Uterus (tissue), 4 donors: Measurements from ENCODE around the gene BBLN. TPM values are rescaled to one million over a fixed set of nuclear protein-coding genes. Genes with fewer than 3 reads are reported as not detected.
"Not testable (repeated sequence)": the region's sequence is repeated elsewhere in the genome, so short reads cannot be mapped to it uniquely, and the experiment has no call there.

Experiments used
- DNase-seq, 2 donors: peaks; one replicate each; pipeline ENCODE4 v3.0.0-alpha.2; 2019 to 2020
- H3K27ac ChIP-seq, 2 donors: fragments of 200-600 bp; sonication (generic); 1 replicate in 1 of 2; 2 replicates in 1 of 2; pipeline ENCODE4 v1.5.1; 2016 to 2018
- H3K27me3 ChIP-seq, 2 donors: fragments of 200-600 bp; sonication (generic); one replicate each; pipeline ENCODE4 v1.5.1; 2018 to 2019; ENCODE audit warnings: control low read depth in 1 of 2
- H3K36me3 ChIP-seq, 2 donors: fragments of 200-600 bp; sonication (generic); one replicate each; pipeline ENCODE4 v1.5.1; 2019; ENCODE audit warnings: control low read depth in 1 of 2
- H3K4me1 ChIP-seq, 2 donors: fragments of 200-600 bp; sonication (generic); one replicate each; pipeline ENCODE4 v1.5.1; 2018 to 2019; ENCODE audit warnings: control low read depth in 1 of 2
- H3K4me3 ChIP-seq, 2 donors: fragments of 200-600 bp; sonication (generic); 1 replicate in 1 of 2; 2 replicates in 1 of 2; pipeline ENCODE4 v1.5.1; 2018 to 2019; ENCODE audit warnings: mild to moderate bottlenecking in 1 of 2
- H3K9me3 ChIP-seq, 2 donors: fragments of 200-600 bp; sonication (generic); one replicate each; pipeline ENCODE4 v1.5.1; 2019; ENCODE audit warnings: control low read depth in 1 of 2
- CTCF ChIP-seq, 4 experiments: fragments of 200-600 bp in 2 of 4; fragments of 450-650 bp in 2 of 4; sonication (generic) in 2 of 4; IDR thresholded peaks; one replicate each; pipeline ENCODE4 v1.5.1; 2016 to 2019; ENCODE audit warnings: antibody characterized with exemption in 4 of 4, mild to moderate bottlenecking in 2 of 4, moderate library complexity in 1 of 4
- POLR2A ChIP-seq, 2 donors: fragments of 450-650 bp; IDR thresholded peaks; one replicate each; pipeline ENCODE4 v1.6.1; 2016; ENCODE audit warnings: antibody characterized with exemption in 2 of 2, mild to moderate bottlenecking in 1 of 2, moderate library complexity in 1 of 2
- intact Hi-C: fragments of 100-400 bp; cut with DNase I; formaldehyde crosslinking; loops from one replicate; pipeline ENCODE4 v1.15.1; 2023; ENCODE audit warnings: low total_unique reads
- total RNA-seq, 4 donors: library from RNA; depleted of rRNA in 3 of 4; stranded (reverse); fragments of >200 nt in 3 of 4; gene quantifications; one replicate each; pipeline versions ENCODE4 v1.1.0 to v1.2.4, GENCODE V29; 2014 to 2023
- donor health status: DM: yes; HTN: yes; CAD: no.

The BBLN gene
- total RNA-seq, 4 donors from 2014 or later = 31.3 to 198 (median 96.0) TPM

GRCh38 chr9:128180447-128180846, 20.4 kb downstream of the BBLN start:
- no peaks in the 10 kb centered on the region for H3K9me3 ChIP-seq
- no peak for DNase-seq
- H3K36me3 ChIP-seq = no peaks in the 10 kb centered on the region
- TF ChIP-seq POLR2A (IDR thresholded peaks at IDR 0.05) = no peak
- TF ChIP-seq CTCF (IDR thresholded peaks at IDR 0.05) = no peak
- intact Hi-C loops = no loop called here
- no peaks in the 10 kb centered on the region for H3K4me1 ChIP-seq
- no peak overlapping the region for H3K4me3 ChIP-seq
- H3K27ac ChIP-seq = no peak overlapping the region
- H3K27me3 ChIP-seq = no peaks in the 10 kb centered on the region

- H3K36me3 ChIP-seq, H3K4me1 ChIP-seq, H3K9me3 ChIP-seq, H3K4me3 ChIP-seq, H3K27me3 ChIP-seq, intact Hi-C loops: not testable (repeated sequence)
- TF ChIP-seq CTCF (IDR thresholded peaks at IDR 0.05) = peak; percentile 22 to 70 (median 48)
- peak; percentile 52 to 66 for DNase-seq
- H3K27ac ChIP-seq = peak overlapping the region in 1 of 2 donors; percentile 46
Observed at GRCh38 chr9:128181480-128181879, 21.4 kb downstream of the BBLN start.

GRCh38 chr9:128182893-128183588, 23.0 kb downstream of the BBLN start:
- TF ChIP-seq CTCF (IDR thresholded peaks at IDR 0.05) = no peak
- no peak for TF ChIP-seq POLR2A (IDR thresholded peaks at IDR 0.05)
- intact Hi-C loops = no loop called here
- Histone ChIP-seq H3K4me3 (no peak overlapping the region), H3K36me3 (no peaks in the 10 kb centered on the region), H3K4me1 (no peaks in the 10 kb centered on the region), H3K27ac (no peak overlapping the region), H3K9me3 (no peaks in the 10 kb centered on the region), H3K27me3 (no peaks in the 10 kb centered on the region)
- no peak for DNase-seq

- intact Hi-C loops = no loop called here
- no peak for DNase-seq
- TF ChIP-seq CTCF (IDR thresholded peaks at IDR 0.05) (no peak), POLR2A (IDR thresholded peaks at IDR 0.05) (no peak)
- H3K4me1 ChIP-seq = peaks cover 0 to 6% of the 10 kb centered on the region in 2 donors
- H3K4me3 ChIP-seq = no peak overlapping the region
- no peaks in the 10 kb centered on the region for H3K27me3 ChIP-seq
- no peaks in the 10 kb centered on the region for H3K9me3 ChIP-seq
- H3K27ac ChIP-seq = no peak overlapping the region
- H3K36me3 ChIP-seq = no peaks in the 10 kb centered on the region
Observed at GRCh38 chr9:128185979-128186965, 26.2 kb downstream of the BBLN start.

GRCh38 chr9:128187361-128187760, 27.3 kb downstream of the BBLN start:
- DNase-seq = no peak
- Histone ChIP-seq H3K36me3 (no peaks in the 10 kb centered on the region), H3K9me3 (no peaks in the 10 kb centered on the region), H3K27ac (no peak overlapping the region), H3K4me1 (peaks cover 0 to 6% of the 10 kb centered on the region in 2 donors), H3K27me3 (no peaks in the 10 kb centered on the region), H3K4me3 (no peak overlapping the region)
- TF ChIP-seq CTCF (IDR thresholded peaks at IDR 0.05) (no peak), POLR2A (IDR thresholded peaks at IDR 0.05) (no peak)
- intact Hi-C loops = no loop called here
